ENCODE measurements around the gene HKDC1. TPM values are rescaled to one million over a fixed set of nuclear protein-coding genes. Genes with fewer than 3 reads are reported as not detected.

HKDC1 gene
- polyA plus RNA-seq, 1 of the 3 experiments (the other 2 are of a cell fraction): 0.10 TPM

DNA sequence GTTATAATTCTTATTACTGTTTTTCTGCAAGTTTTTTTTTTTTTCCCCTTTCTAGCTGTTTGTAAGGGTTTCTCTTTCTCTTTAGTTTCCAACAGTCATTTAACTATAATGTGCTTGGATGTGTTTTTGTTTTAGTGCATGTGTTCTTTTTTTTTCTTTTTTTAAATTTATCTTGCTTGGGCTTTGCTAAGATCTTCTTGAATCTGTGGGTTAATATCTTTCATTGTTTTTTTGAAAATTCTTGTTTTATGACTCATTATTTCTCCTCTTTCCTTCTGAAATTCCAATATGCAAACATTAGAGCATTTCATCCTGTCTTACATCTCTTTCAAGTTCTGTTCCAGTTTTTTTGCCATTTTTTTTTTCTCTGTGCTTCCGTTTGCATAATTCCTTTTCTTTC, 52.5 kb downstream of the HKDC1 start:
- DNase-seq: no peak
- Histone ChIP-seq H3K27ac (ENCODE audit: low read depth in 2 of 2, low read length in 1 of 2) (no peak overlapping the region), H3K9me2 (no peaks in the 10 kb centered on the region), H3K4me3 (ENCODE audit: low read depth in 2 of 2, low read length in 1 of 2) (no peak overlapping the region), H3K27me3 (ENCODE audit: insufficient read depth) (no peaks in the 10 kb centered on the region; the same call in 1 of the 2 replicates), H2AFZ (ENCODE audit: low read depth) (no peak overlapping the region), H3K79me2 (ENCODE audit: insufficient read depth) (no peaks in the 10 kb centered on the region), H4K20me1 (ENCODE audit: insufficient read depth) (no peaks in the 10 kb centered on the region), H3K36me3 (replicated peaks in 1 of 2; ENCODE audit: control insufficient read depth in 1 of 2, insufficient read depth in 2 of 2, low read length in 1 of 2) (no peaks in the 10 kb centered on the region), H3F3A (replicated peaks; ENCODE audit: insufficient read depth) (peaks cover 3% of the 10 kb centered on the region), H3K9ac (no peak overlapping the region), H3K4me1 (ENCODE audit: control insufficient read depth in 1 of 2, insufficient read depth in 2 of 2, low read depth in 1 of 2, low read length in 1 of 2) (no peaks in the 10 kb centered on the region), H3K9me3 (no peaks in the 10 kb centered on the region), H3K4me2 (no peak overlapping the region)
- CTCF ChIA-PET: no interaction called here
- no peak for TF ChIP-seq JUND (IDR thresholded peaks at IDR 0.05)
- no peak for TF ChIP-seq ELF1 (IDR thresholded peaks at IDR 0.05)
- TF ChIP-seq, protein P1, sequence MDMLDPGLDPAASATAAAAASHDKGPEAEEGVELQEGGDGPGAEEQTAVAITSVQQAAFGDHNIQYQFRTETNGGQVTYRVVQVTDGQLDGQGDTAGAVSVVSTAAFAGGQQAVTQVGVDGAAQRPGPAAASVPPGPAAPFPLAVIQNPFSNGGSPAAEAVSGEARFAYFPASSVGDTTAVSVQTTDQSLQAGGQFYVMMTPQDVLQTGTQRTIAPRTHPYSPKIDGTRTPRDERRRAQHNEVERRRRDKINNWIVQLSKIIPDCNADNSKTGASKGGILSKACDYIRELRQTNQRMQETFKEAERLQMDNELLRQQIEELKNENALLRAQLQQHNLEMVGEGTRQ (IDR thresholded peaks at IDR 0.05; ENCODE audit: borderline replicate concordance, low read depth, low read length): no peak
- TF ChIP-seq GABPA (IDR thresholded peaks at IDR 0.05; ENCODE audit: low read depth): no peak
- no peak for TF ChIP-seq GATA2 (CRISPR knock-in tag; IDR thresholded peaks at IDR 0.05)
- no peak for TF ChIP-seq MXI1 (IDR thresholded peaks at IDR 0.05; ENCODE audit: low read depth, low read length)
- no peak for TF ChIP-seq RXRA (IDR thresholded peaks at IDR 0.05; ENCODE audit: borderline replicate concordance, low read depth)
- no peak for TF ChIP-seq MEF2A (IDR thresholded peaks at IDR 0.05; ENCODE audit: borderline replicate concordance, low read depth)
- TF ChIP-seq USF1 (IDR thresholded peaks at IDR 0.05; ENCODE audit: borderline replicate concordance, low read depth): no peak
- no peak for TF ChIP-seq YY1 (IDR thresholded peaks at IDR 0.05; ENCODE audit: low read depth)
- TF ChIP-seq RFX5 (IDR thresholded peaks at IDR 0.05; ENCODE audit: low read length): no peak
- no peak for TF ChIP-seq TEAD4 (IDR thresholded peaks at IDR 0.05; ENCODE audit: borderline replicate concordance, insufficient read depth)
- no peak for TF ChIP-seq PBX3 (IDR thresholded peaks at IDR 0.05)
- no peak for TF ChIP-seq TCF12 (IDR thresholded peaks at IDR 0.05)
- no peak for TF ChIP-seq SIN3A (IDR thresholded peaks at IDR 0.05; ENCODE audit: borderline replicate concordance, low read depth, low read length)
- no peak for TF ChIP-seq POLR2AphosphoS5 (IDR thresholded peaks at IDR 0.05; ENCODE audit: low read depth, low read length)
- no peak for TF ChIP-seq NRF1 (IDR thresholded peaks at IDR 0.05; ENCODE audit: low read depth, low read length)
- POLR2A ChIA-PET: interaction anchor here (0.9 kb wide), 1 partner anchor 9 kb away, joined by 3 read pairs; no protein-coding TSS in a partner anchor
- WGBS (ENCODE audit: low lambda C conversion rate): 79% methylated on average over 1 of the region's 1 CpG

GRCh38 chr10:69275444-69275843, 55.3 kb downstream of the HKDC1 start:
- DNase-seq: no peak
- Histone ChIP-seq H3K4me2 (no peak overlapping the region), H3K27me3 (ENCODE audit: insufficient read depth) (no peaks in the 10 kb centered on the region; the same call in 1 of the 2 replicates), H3F3A (replicated peaks; ENCODE audit: insufficient read depth) (peaks cover 3% of the 10 kb centered on the region), H4K20me1 (ENCODE audit: insufficient read depth) (no peaks in the 10 kb centered on the region), H3K4me1 (ENCODE audit: control insufficient read depth in 1 of 2, insufficient read depth in 2 of 2, low read depth in 1 of 2, low read length in 1 of 2) (no peaks in the 10 kb centered on the region), H3K79me2 (ENCODE audit: insufficient read depth) (no peaks in the 10 kb centered on the region), H3K4me3 (ENCODE audit: low read depth in 2 of 2, low read length in 1 of 2) (no peak overlapping the region), H3K9me3 (no peaks in the 10 kb centered on the region), H3K27ac (ENCODE audit: low read depth in 2 of 2, low read length in 1 of 2) (no peak overlapping the region), H3K9me2 (no peaks in the 10 kb centered on the region), H3K36me3 (replicated peaks in 1 of 2; ENCODE audit: control insufficient read depth in 1 of 2, insufficient read depth in 2 of 2, low read length in 1 of 2) (no peaks in the 10 kb centered on the region), H3K9ac (no peak overlapping the region), H2AFZ (ENCODE audit: low read depth) (no peak overlapping the region)
- ChIA-PET CTCF (no interaction called here), POLR2A (no interaction called here)
- 87% methylated on average over 1 of the region's 1 CpG for WGBS (ENCODE audit: low lambda C conversion rate)
- TF ChIP-seq, protein P2, sequence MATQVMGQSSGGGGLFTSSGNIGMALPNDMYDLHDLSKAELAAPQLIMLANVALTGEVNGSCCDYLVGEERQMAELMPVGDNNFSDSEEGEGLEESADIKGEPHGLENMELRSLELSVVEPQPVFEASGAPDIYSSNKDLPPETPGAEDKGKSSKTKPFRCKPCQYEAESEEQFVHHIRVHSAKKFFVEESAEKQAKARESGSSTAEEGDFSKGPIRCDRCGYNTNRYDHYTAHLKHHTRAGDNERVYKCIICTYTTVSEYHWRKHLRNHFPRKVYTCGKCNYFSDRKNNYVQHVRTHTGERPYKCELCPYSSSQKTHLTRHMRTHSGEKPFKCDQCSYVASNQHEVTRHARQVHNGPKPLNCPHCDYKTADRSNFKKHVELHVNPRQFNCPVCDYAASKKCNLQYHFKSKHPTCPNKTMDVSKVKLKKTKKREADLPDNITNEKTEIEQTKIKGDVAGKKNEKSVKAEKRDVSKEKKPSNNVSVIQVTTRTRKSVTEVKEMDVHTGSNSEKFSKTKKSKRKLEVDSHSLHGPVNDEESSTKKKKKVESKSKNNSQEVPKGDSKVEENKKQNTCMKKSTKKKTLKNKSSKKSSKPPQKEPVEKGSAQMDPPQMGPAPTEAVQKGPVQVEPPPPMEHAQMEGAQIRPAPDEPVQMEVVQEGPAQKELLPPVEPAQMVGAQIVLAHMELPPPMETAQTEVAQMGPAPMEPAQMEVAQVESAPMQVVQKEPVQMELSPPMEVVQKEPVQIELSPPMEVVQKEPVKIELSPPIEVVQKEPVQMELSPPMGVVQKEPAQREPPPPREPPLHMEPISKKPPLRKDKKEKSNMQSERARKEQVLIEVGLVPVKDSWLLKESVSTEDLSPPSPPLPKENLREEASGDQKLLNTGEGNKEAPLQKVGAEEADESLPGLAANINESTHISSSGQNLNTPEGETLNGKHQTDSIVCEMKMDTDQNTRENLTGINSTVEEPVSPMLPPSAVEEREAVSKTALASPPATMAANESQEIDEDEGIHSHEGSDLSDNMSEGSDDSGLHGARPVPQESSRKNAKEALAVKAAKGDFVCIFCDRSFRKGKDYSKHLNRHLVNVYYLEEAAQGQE (IDR thresholded peaks at IDR 0.05; ENCODE audit: low read depth, low read length): no peak
- TF ChIP-seq RXRA (IDR thresholded peaks at IDR 0.05; ENCODE audit: borderline replicate concordance, low read depth) (no peak), GATA2 (CRISPR knock-in tag; IDR thresholded peaks at IDR 0.05) (no peak), GABPA (IDR thresholded peaks at IDR 0.05; ENCODE audit: low read depth) (no peak), IRF3 (IDR thresholded peaks at IDR 0.05; ENCODE audit: low read depth, low read length) (no peak), POLR2AphosphoS5 (IDR thresholded peaks at IDR 0.05; ENCODE audit: low read depth, low read length) (no peak), NFIC (IDR thresholded peaks at IDR 0.05; ENCODE audit: borderline replicate concordance) (no peak), FOXM1 (IDR thresholded peaks at IDR 0.05; ENCODE audit: low read depth) (no peak), TEAD4 (IDR thresholded peaks at IDR 0.05; ENCODE audit: borderline replicate concordance, insufficient read depth) (no peak)
- TF ChIP-seq, protein P1 (IDR thresholded peaks at IDR 0.05; ENCODE audit: borderline replicate concordance, low read depth, low read length): no peak

Measured in SK-N-SH (cell line).